Stomach (tissue), 4 donors: Measurements from ENCODE around the gene AGPS.
"Not testable (repeated sequence)": the region's sequence is repeated elsewhere in the genome, so short reads cannot be mapped to it uniquely, and the experiment has no call there.

ENCODE experiments used
- EP300 ChIP-seq: sonication (generic); formaldehyde crosslinking; IDR thresholded peaks from one replicate; pipeline ENCODE4 v1.6.1; 2017; ENCODE audit warnings: antibody characterized with exemption
- POLR2AphosphoS5 ChIP-seq, 3 donors: sonication (generic); formaldehyde crosslinking; IDR thresholded peaks; one replicate each; pipeline ENCODE4 v1.6.1; 2016; ENCODE audit warnings: antibody characterized with exemption in 3 of 3
- TF ChIP-seq, protein P1 (sequence below), 7 experiments: fragments of 450-650 bp in 4 of 7; fragments of 200-600 bp in 3 of 7; sonication (generic) in 3 of 7; IDR thresholded peaks; one replicate each; pipeline ENCODE4 v1.5.1; 2016 to 2019; ENCODE audit warnings: antibody characterized with exemption in 7 of 7, control low read depth in 2 of 7, mild to moderate bottlenecking in 1 of 7

DNA sequence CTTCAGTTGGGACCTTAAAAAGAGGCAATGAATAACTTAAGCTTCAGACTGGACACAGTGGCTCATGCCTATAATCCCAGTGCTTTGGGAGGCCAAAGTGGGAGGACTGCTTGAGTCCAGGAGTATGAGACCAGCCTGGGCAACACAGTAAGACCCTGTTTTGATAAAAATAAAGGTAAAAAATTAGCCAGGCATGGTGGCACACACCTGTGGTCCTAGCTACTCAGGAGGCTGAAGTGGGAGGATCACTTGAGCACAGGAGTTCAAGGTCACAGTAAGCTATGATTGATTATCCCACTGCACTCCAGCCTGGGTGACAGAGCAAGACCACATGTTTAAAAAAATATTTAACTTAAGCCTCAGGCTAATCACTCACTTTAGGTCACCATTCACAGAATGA is 26.8 kb upstream of the AGPS start:
- TF ChIP-seq, protein P1, sequence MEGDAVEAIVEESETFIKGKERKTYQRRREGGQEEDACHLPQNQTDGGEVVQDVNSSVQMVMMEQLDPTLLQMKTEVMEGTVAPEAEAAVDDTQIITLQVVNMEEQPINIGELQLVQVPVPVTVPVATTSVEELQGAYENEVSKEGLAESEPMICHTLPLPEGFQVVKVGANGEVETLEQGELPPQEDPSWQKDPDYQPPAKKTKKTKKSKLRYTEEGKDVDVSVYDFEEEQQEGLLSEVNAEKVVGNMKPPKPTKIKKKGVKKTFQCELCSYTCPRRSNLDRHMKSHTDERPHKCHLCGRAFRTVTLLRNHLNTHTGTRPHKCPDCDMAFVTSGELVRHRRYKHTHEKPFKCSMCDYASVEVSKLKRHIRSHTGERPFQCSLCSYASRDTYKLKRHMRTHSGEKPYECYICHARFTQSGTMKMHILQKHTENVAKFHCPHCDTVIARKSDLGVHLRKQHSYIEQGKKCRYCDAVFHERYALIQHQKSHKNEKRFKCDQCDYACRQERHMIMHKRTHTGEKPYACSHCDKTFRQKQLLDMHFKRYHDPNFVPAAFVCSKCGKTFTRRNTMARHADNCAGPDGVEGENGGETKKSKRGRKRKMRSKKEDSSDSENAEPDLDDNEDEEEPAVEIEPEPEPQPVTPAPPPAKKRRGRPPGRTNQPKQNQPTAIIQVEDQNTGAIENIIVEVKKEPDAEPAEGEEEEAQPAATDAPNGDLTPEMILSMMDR (IDR thresholded peaks at IDR 0.05) = not testable (repeated sequence)
- TF ChIP-seq POLR2AphosphoS5 (IDR thresholded peaks at IDR 0.05); EP300: not testable (repeated sequence)
